GM23338 (cell line): ENCODE data around the gene KCNAB1. TPM values are rescaled to one million over a fixed set of nuclear protein-coding genes. Genes with fewer than 3 reads are reported as not detected.
A peak's percentile ranks its signal among the peaks of the same experiment; 100 is the strongest.
"Not testable (repeated sequence)": the region's sequence is repeated elsewhere in the genome, so short reads cannot be mapped to it uniquely, and the experiment has no call there.

ENCODE experiments used
- ATAC-seq: fragments of 200-7000 bp; cut with Tn5 transposase; 3 replicates; pipeline ENCODE4 v1.9.1; 2020
- DNase-seq: peaks from one replicate; pipeline ENCODE4 v3.0.0-alpha.2; 2015; ENCODE audit warnings: low spot score
- H2AFZ ChIP-seq: fragments of 200-600 bp; sonication (generic); 2 replicates; pipeline ENCODE4 v1.8.0; 2016; ENCODE audit warnings: antibody characterized with exemption, mild to moderate bottlenecking, moderate library complexity
- H3F3A ChIP-seq: fragments of 200-600 bp; sonication (generic); replicated peaks from 2 replicates; pipeline ENCODE4 v1.8.0; 2017; ENCODE audit warnings: antibody characterized with exemption, mixed run types, low read depth
- H3K27ac ChIP-seq: fragments of 200-600 bp; sonication (generic); 2 replicates; pipeline ENCODE4 v1.6.1; 2016; ENCODE audit warnings: low read depth
- H3K27me3 ChIP-seq: fragments of 200-600 bp; sonication (generic); 2 replicates; pipeline ENCODE4 v1.8.0; 2016; ENCODE audit warnings: mild to moderate bottlenecking, mixed run types, moderate library complexity; ENCODE audit not compliant: insufficient read depth
- H3K36me3 ChIP-seq: fragments of 200-600 bp; sonication (generic); 2 replicates; pipeline ENCODE4 v1.8.0; 2016; ENCODE audit warnings: mild to moderate bottlenecking; ENCODE audit not compliant: insufficient read depth
- H3K4me1 ChIP-seq: fragments of 200-600 bp; sonication (generic); 2 replicates; pipeline ENCODE4 v1.8.0; 2016; ENCODE audit warnings: mild to moderate bottlenecking, moderate library complexity; ENCODE audit not compliant: insufficient read depth
- H3K4me2 ChIP-seq: fragments of 200-600 bp; sonication (generic); 2 replicates; pipeline ENCODE4 v1.7.1; 2017; ENCODE audit warnings: mixed run types
- H3K4me3 ChIP-seq: fragments of 200-600 bp; sonication (generic); 2 replicates; pipeline ENCODE4 v1.6.1; 2016; ENCODE audit warnings: mixed run types
- H3K79me2 ChIP-seq: fragments of 200-600 bp; sonication (generic); replicated peaks from 2 replicates; pipeline ENCODE4 v1.8.0; 2017; ENCODE audit warnings: mild to moderate bottlenecking; ENCODE audit not compliant: insufficient read depth
- H3K9me2 ChIP-seq: fragments of 200-600 bp; sonication (generic); 2 replicates; pipeline ENCODE4 v1.8.0; 2017; ENCODE audit not compliant: insufficient read depth
- H4K20me1 ChIP-seq: fragments of 200-600 bp; sonication (generic); replicated peaks from 2 replicates; pipeline ENCODE4 v1.8.0; 2017; ENCODE audit warnings: mild to moderate bottlenecking; ENCODE audit not compliant: insufficient read depth
- H3K27ac Mint-ChIP-seq: 2 replicates; pipeline ENCODE4 v1.8.0; 2020; ENCODE audit warnings: inconsistent platforms, mild to moderate bottlenecking, moderate library complexity, mixed read lengths
- H3K27me3 Mint-ChIP-seq: 3 replicates; pipeline ENCODE4 v1.8.0; 2022; ENCODE audit warnings: low read depth, mild to moderate bottlenecking, moderate library complexity, mixed read lengths, inconsistent platforms; ENCODE audit not compliant: insufficient read depth, poor library complexity
- H3K36me3 Mint-ChIP-seq: 3 replicates; pipeline ENCODE4 v1.8.0; 2021; ENCODE audit warnings: low read depth, mild to moderate bottlenecking, inconsistent platforms, moderate library complexity, mixed read lengths
- H3K4me1 Mint-ChIP-seq: 3 replicates; pipeline ENCODE4 v1.8.0; 2020; ENCODE audit warnings: mild to moderate bottlenecking, inconsistent platforms, mixed read lengths
- H3K4me3 Mint-ChIP-seq: 3 replicates; pipeline ENCODE4 v1.8.0; 2021; ENCODE audit warnings: moderate library complexity, mild to moderate bottlenecking, inconsistent platforms, mixed read lengths
- H3K9me3 Mint-ChIP-seq: 3 replicates; pipeline ENCODE4 v1.8.0; 2020; ENCODE audit warnings: moderate library complexity, mild to moderate bottlenecking, inconsistent platforms, mixed read lengths
- JUNB ChIP-seq: IDR thresholded peaks from one replicate; pipeline ENCODE4 v1.6.1; 2016; ENCODE audit warnings: antibody characterized with exemption; ENCODE audit not compliant: unreplicated experiment
- ZNF114 ChIP-seq: fragments of 250-450 bp; sonication (Bioruptor Pico); IDR thresholded peaks from 2 replicates; pipeline ENCODE4 v1.5.0; 2020; ENCODE audit warnings: mild to moderate bottlenecking, moderate library complexity
- ZNF331 ChIP-seq: fragments of 250-450 bp; sonication (Bioruptor Pico); IDR thresholded peaks from 2 replicates; pipeline ENCODE4 v1.5.0; 2020; ENCODE audit warnings: low read depth, mild to moderate bottlenecking, moderate library complexity
- polyA plus RNA-seq: library from polyadenylated mRNA; unstranded; fragments of >200 nt; fragmentation: Nextera tagmentation; extraction: Ambion mirVana; gene quantifications from 2 replicates; pipeline ENCODE4 v1.2.1, GENCODE V29; 2016
- total RNA-seq: library from RNA; depleted of rRNA; stranded (reverse); fragments of >200 nt; shearing (Covaris generic); gene quantifications from 2 replicates; pipeline ENCODE4 v1.2.3, GENCODE V29; 2014
- TF ChIP-seq, protein P1 (sequence below): IDR thresholded peaks from 2 replicates; pipeline ENCODE4 v1.6.1; 2016; ENCODE audit warnings: antibody characterized with exemption
- TF ChIP-seq, protein P2 (sequence below): IDR thresholded peaks from one replicate; pipeline ENCODE4 v1.6.1; 2018; ENCODE audit warnings: antibody characterized with exemption; ENCODE audit not compliant: unreplicated experiment

The KCNAB1 gene
- total and polyA plus RNA-seq, 2 experiments from 2014 or later = 0.69 to 2.6 TPM

DNA sequence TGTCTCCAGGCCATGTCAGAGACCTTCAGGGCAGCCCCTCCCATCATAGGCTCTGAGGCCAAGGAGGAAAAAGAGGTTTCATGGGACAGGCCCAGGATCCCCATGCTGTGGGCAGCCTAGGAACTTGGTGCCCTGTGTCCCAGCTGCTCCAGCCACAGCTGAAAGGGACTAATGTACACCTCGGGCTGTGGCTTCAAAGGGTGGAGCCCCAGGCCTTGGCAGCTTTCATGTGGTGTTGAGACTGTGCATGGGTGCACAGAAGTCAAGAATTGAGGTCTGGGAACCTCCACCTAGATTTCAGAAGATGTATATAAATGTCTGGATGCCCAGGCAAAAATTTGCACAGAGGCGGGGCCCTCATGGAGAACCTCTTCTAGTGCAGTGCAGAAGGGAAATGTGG, 441.2 kb downstream of the KCNAB1 start (continued):
- no peak for TF ChIP-seq ZNF114
- TF ChIP-seq, protein P1, sequence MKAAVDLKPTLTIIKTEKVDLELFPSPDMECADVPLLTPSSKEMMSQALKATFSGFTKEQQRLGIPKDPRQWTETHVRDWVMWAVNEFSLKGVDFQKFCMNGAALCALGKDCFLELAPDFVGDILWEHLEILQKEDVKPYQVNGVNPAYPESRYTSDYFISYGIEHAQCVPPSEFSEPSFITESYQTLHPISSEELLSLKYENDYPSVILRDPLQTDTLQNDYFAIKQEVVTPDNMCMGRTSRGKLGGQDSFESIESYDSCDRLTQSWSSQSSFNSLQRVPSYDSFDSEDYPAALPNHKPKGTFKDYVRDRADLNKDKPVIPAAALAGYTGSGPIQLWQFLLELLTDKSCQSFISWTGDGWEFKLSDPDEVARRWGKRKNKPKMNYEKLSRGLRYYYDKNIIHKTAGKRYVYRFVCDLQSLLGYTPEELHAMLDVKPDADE = no peak
- TF ChIP-seq, protein P2, sequence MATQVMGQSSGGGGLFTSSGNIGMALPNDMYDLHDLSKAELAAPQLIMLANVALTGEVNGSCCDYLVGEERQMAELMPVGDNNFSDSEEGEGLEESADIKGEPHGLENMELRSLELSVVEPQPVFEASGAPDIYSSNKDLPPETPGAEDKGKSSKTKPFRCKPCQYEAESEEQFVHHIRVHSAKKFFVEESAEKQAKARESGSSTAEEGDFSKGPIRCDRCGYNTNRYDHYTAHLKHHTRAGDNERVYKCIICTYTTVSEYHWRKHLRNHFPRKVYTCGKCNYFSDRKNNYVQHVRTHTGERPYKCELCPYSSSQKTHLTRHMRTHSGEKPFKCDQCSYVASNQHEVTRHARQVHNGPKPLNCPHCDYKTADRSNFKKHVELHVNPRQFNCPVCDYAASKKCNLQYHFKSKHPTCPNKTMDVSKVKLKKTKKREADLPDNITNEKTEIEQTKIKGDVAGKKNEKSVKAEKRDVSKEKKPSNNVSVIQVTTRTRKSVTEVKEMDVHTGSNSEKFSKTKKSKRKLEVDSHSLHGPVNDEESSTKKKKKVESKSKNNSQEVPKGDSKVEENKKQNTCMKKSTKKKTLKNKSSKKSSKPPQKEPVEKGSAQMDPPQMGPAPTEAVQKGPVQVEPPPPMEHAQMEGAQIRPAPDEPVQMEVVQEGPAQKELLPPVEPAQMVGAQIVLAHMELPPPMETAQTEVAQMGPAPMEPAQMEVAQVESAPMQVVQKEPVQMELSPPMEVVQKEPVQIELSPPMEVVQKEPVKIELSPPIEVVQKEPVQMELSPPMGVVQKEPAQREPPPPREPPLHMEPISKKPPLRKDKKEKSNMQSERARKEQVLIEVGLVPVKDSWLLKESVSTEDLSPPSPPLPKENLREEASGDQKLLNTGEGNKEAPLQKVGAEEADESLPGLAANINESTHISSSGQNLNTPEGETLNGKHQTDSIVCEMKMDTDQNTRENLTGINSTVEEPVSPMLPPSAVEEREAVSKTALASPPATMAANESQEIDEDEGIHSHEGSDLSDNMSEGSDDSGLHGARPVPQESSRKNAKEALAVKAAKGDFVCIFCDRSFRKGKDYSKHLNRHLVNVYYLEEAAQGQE = no peak
- no peak for TF ChIP-seq JUNB

DNA sequence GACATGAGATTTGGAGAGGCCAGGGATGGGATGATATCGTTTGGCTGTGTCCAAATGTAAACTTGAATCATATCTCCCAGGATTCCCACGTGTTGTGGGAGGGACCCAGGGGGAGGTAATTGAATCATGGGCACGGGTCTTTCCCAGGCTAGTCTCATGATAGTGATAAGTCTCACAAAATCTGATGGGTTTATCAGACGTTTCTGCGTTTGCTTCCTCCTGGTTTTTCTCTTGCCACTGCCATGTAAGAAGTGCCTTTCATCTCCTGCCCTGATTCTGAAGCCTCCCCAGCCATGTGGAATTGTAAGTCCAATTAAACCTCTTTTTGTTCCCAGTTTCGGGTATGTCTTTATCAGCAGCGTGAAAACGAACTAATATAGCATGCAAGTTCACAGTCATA, 442.1 kb downstream of the KCNAB1 start:
- peak overlapping the region; percentile 18; the same call in 1 of the 2 replicates for H2AFZ ChIP-seq
- H3K27me3 Mint-ChIP-seq, H3K79me2 ChIP-seq, H3K27ac Mint-ChIP-seq, H3K4me1 Mint-ChIP-seq, H3F3A ChIP-seq, H3K9me2 ChIP-seq, H3K36me3 ChIP-seq, H3K4me3 Mint-ChIP-seq, ATAC-seq, H3K36me3 Mint-ChIP-seq, H3K4me2 ChIP-seq, DNase-seq, H3K27ac ChIP-seq, H3K4me1 ChIP-seq, H3K9me3 Mint-ChIP-seq, H3K27me3 ChIP-seq, H4K20me1 ChIP-seq, H3K4me3 ChIP-seq: not testable (repeated sequence)

DNA sequence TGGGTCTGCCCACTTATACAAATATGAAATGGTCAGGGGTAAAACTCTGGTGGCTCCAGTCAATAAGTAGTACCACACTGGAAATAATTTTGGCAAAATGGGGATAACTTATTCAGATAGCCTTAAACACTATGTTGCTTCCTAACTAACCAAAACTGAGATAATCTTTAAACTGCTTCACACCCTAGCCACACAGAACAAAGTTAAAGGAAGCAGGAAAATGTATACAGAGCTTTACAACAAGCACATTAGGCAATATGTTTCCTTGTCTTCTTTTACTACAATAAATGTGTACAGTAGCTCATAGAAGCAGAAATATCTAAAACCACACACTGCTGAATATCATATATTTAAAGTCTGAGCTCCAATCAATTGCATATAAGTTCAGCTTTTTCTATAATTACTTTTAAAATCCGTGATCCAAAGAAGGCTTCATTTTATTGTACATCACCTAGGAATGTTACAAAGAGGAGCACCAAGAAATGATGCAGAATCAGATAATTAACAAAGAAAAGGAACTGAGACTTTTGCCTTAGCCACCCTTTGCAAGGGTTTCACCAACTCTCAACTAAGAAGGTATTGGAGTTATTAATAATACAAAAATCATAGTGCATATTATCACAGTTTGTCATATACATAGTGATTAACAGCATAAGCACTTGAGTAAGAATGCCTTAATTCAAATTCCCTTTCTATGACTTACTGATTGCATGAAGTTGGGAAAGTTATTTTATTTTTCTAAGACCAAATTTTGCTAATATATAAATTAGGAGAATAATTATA, 443.7 kb downstream of the KCNAB1 start:
- Mint-ChIP-seq H3K36me3 (no peaks in the 10 kb centered on the region), H3K4me3 (no peak overlapping the region), H3K27me3 (no peaks in the 10 kb centered on the region), H3K4me1 (no peaks in the 10 kb centered on the region), H3K9me3 (peaks cover 8% of the 10 kb centered on the region; the same call in 1 of the 3 replicates), H3K27ac (no peak overlapping the region)
- Histone ChIP-seq H3F3A (no peaks in the 10 kb centered on the region), H3K4me2 (no peak overlapping the region), H3K36me3 (no peaks in the 10 kb centered on the region), H3K27me3 (no peaks in the 10 kb centered on the region), H3K9me2 (peaks cover 3% of the 10 kb centered on the region; the same call in 1 of the 2 replicates), H3K79me2 (no peaks in the 10 kb centered on the region), H3K27ac (no peak overlapping the region), H4K20me1 (no peaks in the 10 kb centered on the region), H2AFZ (no peak overlapping the region), H3K4me1 (no peaks in the 10 kb centered on the region), H3K4me3 (no peak overlapping the region)
- DNase-seq (no peak), ATAC-seq (no peak)
- TF ChIP-seq ZNF331 (no peak), ZNF114 (no peak)
- TF ChIP-seq, protein P2 = no peak

DNA sequence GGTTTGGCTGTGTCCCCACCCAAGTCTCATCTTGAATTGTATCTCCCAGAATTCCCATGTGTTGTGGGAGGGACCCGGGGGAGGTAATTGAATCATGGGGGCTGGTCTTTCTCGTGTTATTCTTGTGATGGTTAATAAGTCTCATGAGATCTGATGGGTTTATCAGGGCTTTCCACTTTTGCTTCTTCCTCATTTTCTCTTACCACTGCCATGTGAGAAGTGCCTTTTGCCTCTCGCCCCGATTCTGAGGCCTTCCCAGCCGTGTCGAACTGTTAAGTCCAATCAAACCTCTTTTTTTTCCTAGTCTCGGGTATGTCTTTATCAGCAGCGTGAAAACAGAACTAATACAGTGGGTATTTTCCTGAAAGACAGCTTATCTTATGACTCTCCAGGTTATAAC, 448.6 kb downstream of the KCNAB1 start:
- not testable (repeated sequence) for H3K9me2 ChIP-seq, H3K4me1 ChIP-seq, H3F3A ChIP-seq, DNase-seq, H3K9me3 Mint-ChIP-seq, H3K27ac ChIP-seq, H4K20me1 ChIP-seq, H3K27me3 Mint-ChIP-seq, H3K4me2 ChIP-seq, H3K36me3 Mint-ChIP-seq, H2AFZ ChIP-seq, H3K27me3 ChIP-seq, H3K36me3 ChIP-seq, H3K4me3 ChIP-seq, H3K4me1 Mint-ChIP-seq, ATAC-seq, H3K79me2 ChIP-seq, H3K4me3 Mint-ChIP-seq, H3K27ac Mint-ChIP-seq
